ENCODE measurements around the gene PRKN.

- TF ChIP-seq EZH2 (IDR thresholded peaks at IDR 0.05) (no peak), CTCF (IDR thresholded peaks at IDR 0.05) (no peak)
These were observed 96.0 kb downstream of the PRKN start for GRCh38 chr6:162631546-162631945.

Data from neural progenitor cell (in vitro differentiated cells).